Small intestine (tissue), 7 donors: ENCODE results near the gene SMIM38. TPM values are rescaled to one million over a fixed set of nuclear protein-coding genes. Genes with fewer than 3 reads are reported as not detected.
"Not testable (repeated sequence)": the region's sequence is repeated elsewhere in the genome, so short reads cannot be mapped to it uniquely, and the experiment has no call there.

Source experiments
- DNase-seq, 2 donors: peaks; one replicate each; pipeline versions ENCODE4 v3.0.0 to v3.0.0-alpha.2; 2013
- FAIRE-seq: peaks from 2 replicates; lab custom pipeline; 2012; peaks lifted over from hg19 to GRCh38; lab: Jason Lieb, UNC
- H3K27ac ChIP-seq, 3 donors: one replicate each; pipeline ENCODE4 v1.5.1; 2013; ENCODE audit warnings: low read length in 2 of 3, mild to moderate bottlenecking in 2 of 3, control low read depth in 1 of 3, inconsistent platforms in 1 of 3, low read depth in 1 of 3, moderate library complexity in 1 of 3
- H3K27me3 ChIP-seq, 3 donors: one replicate each; pipeline ENCODE4 v1.6.1; 2013; ENCODE audit warnings: low read length in 3 of 3, inconsistent platforms in 1 of 3; ENCODE audit not compliant: control insufficient read depth in 3 of 3, insufficient read depth in 3 of 3
- H3K36me3 ChIP-seq, 3 donors: one replicate each; pipeline ENCODE4 v1.6.1; 2013; ENCODE audit warnings: low read length in 3 of 3, inconsistent platforms in 1 of 3, low read depth in 1 of 3, mild to moderate bottlenecking in 1 of 3, moderate library complexity in 1 of 3; ENCODE audit not compliant: control insufficient read depth in 3 of 3, insufficient read depth in 2 of 3
- H3K4me1 ChIP-seq, 3 donors: one replicate each; pipeline ENCODE4 v1.6.1; 2013; ENCODE audit warnings: low read length in 2 of 3, inconsistent platforms in 1 of 3, low read depth in 1 of 3, mild to moderate bottlenecking in 1 of 3, moderate library complexity in 1 of 3; ENCODE audit not compliant: control insufficient read depth in 3 of 3, insufficient read depth in 2 of 3
- H3K4me3 ChIP-seq, 3 donors: one replicate each; pipeline ENCODE4 v1.5.1; 2013; ENCODE audit warnings: low read length in 3 of 3, control low read depth in 1 of 3, inconsistent platforms in 1 of 3, low read depth in 1 of 3, mild to moderate bottlenecking in 1 of 3, moderate library complexity in 1 of 3
- H3K9me3 ChIP-seq, 2 donors: one replicate each; pipeline ENCODE4 v1.6.1; 2013; ENCODE audit warnings: low read depth in 1 of 2, low read length in 1 of 2; ENCODE audit not compliant: control insufficient read depth in 2 of 2, insufficient read depth in 1 of 2
- WGBS, 3 donors: extraction: QIAGEN DNeasy Blood & Tissue Kit; methylation state at CpG; one replicate each; pipeline ENCODE4 v1.1.7; 2013; 5-methylcytosine and 5-hydroxymethylcytosine counted together
- polyA plus RNA-seq, 4 donors: library from polyadenylated mRNA; stranded (reverse) in 3 of 4; unstranded in 1 of 4; fragments of 200-250 nt in 3 of 4; fragments of 120-200 nt in 1 of 4; gene quantifications; one replicate each; pipeline versions ENCODE4 v1.2.1 to v1.2.3, GENCODE V29; 2013
- donor health status: healthy with polysubstance abuse.
- donor health status: control.
- donor health status: control.
- donor health status: Bipolar disorder and iron deficiency.
- donor health status: healthy.

Gene SMIM38
- polyA plus RNA-seq, 4 donors, result 0.09 to 0.24 TPM; not detected in 2

- peaks cover 0 to 15% of the 10 kb centered on the region in 2 donors for H3K9me3 ChIP-seq
- no peaks in the 10 kb centered on the region for H3K27me3 ChIP-seq
- WGBS, 3 donors, result 28 to 54% (median 36%) methylated on average over 15 of the region's 15 CpGs
- peaks cover 0 to 9% (median 0%) of the 10 kb centered on the region in 3 donors for H3K36me3 ChIP-seq
- H3K4me1 ChIP-seq, result peaks cover 0 to 5% (median 0%) of the 10 kb centered on the region in 3 donors
- no peak overlapping the region for H3K4me3 ChIP-seq
- no peak overlapping the region for H3K27ac ChIP-seq
- FAIRE-seq, result no peak
- DNase-seq, result peak; percentile 86 to 91
Observed at GRCh38 chr11:69131644-69132300, 24.0 kb upstream of the SMIM38 start.

- H3K36me3 ChIP-seq, result peaks cover 0 to 14% (median 0%) of the 10 kb centered on the region in 3 donors
- H3K27me3 ChIP-seq, result no peaks in the 10 kb centered on the region
- peaks cover 0 to 15% of the 10 kb centered on the region in 2 donors for H3K9me3 ChIP-seq
- H3K4me1 ChIP-seq, result peaks cover 0 to 5% (median 0%) of the 10 kb centered on the region in 3 donors
- H3K27ac ChIP-seq, result no peak overlapping the region
- FAIRE-seq, result no peak
- H3K4me3 ChIP-seq, result no peak overlapping the region
- DNase-seq, result no peak
- WGBS, 3 donors, result 85 to 92% (median 91%) methylated on average over 7 of the region's 7 CpGs
Observed at GRCh38 chr11:69132301-69132670, 23.4 kb upstream of the SMIM38 start.

GRCh38 chr11:69133251-69133650 is 22.5 kb upstream of the SMIM38 start:
- peaks cover 0 to 18% of the 10 kb centered on the region in 2 donors for H3K9me3 ChIP-seq
- WGBS, 3 donors, result 90 to 94% (median 93%) methylated on average over 4 of the region's 4 CpGs
- no peak overlapping the region for H3K4me3 ChIP-seq
- peaks cover 0 to 5% (median 0%) of the 10 kb centered on the region in 3 donors for H3K4me1 ChIP-seq
- H3K27me3 ChIP-seq, result no peaks in the 10 kb centered on the region
- H3K27ac ChIP-seq, result no peak overlapping the region
- peaks cover 0 to 20% (median 0%) of the 10 kb centered on the region in 3 donors for H3K36me3 ChIP-seq
- FAIRE-seq (no peak), DNase-seq (no peak)

- not testable (repeated sequence) for H3K4me3 ChIP-seq, H3K4me1 ChIP-seq, FAIRE-seq, H3K27me3 ChIP-seq, DNase-seq, H3K27ac ChIP-seq
- 57 to 83% (median 67%) methylated on average over 1 to 2 of the region's 2 CpGs for WGBS, 3 donors
- Histone ChIP-seq H3K9me3 (peaks cover 0 to 14% of the 10 kb centered on the region in 2 donors), H3K36me3 (peaks cover 0 to 22% (median 0%) of the 10 kb centered on the region in 3 donors)
Observed at GRCh38 chr11:69134182-69134581, 21.6 kb upstream of the SMIM38 start.

GRCh38 chr11:69134957-69135356 is 20.8 kb upstream of the SMIM38 start:
- 67 to 90% (median 80%) methylated on average over 8 of the region's 8 CpGs for WGBS, 3 donors

GRCh38 chr11:69135420-69136363 is 20.0 kb upstream of the SMIM38 start:
- FAIRE-seq (no peak), DNase-seq (no peak)
- Histone ChIP-seq H3K4me1 (peaks cover 0 to 5% (median 0%) of the 10 kb centered on the region in 3 donors), H3K9me3 (peaks cover 0 to 13% of the 10 kb centered on the region in 2 donors), H3K36me3 (peaks cover 0 to 22% (median 0%) of the 10 kb centered on the region in 3 donors), H3K27me3 (no peaks in the 10 kb centered on the region), H3K4me3 (no peak overlapping the region), H3K27ac (no peak overlapping the region)
- 84 to 86% (median 84%) methylated on average over 14 of the region's 14 CpGs for WGBS, 3 donors

More at GRCh38 chr11:69134957-69135356, 20.8 kb upstream of the SMIM38 start:
- H3K9me3 ChIP-seq, result peaks cover 0 to 13% of the 10 kb centered on the region in 2 donors
- no peak for FAIRE-seq
- DNase-seq, result peak in 1 of 2 donors; percentile 23
- no peaks in the 10 kb centered on the region for H3K27me3 ChIP-seq
- H3K4me1 ChIP-seq, result peaks cover 0 to 5% (median 0%) of the 10 kb centered on the region in 3 donors
- H3K36me3 ChIP-seq, result peaks cover 0 to 22% (median 0%) of the 10 kb centered on the region in 3 donors
- H3K27ac ChIP-seq, result no peak overlapping the region
- no peak overlapping the region for H3K4me3 ChIP-seq

GRCh38 chr11:69136471-69136870 is 19.3 kb upstream of the SMIM38 start:
- FAIRE-seq, result no peak
- Histone ChIP-seq H3K9me3 (peaks cover 0 to 13% of the 10 kb centered on the region in 2 donors), H3K4me1 (peaks cover 0 to 5% (median 0%) of the 10 kb centered on the region in 3 donors), H3K27ac (no peak overlapping the region), H3K4me3 (no peak overlapping the region), H3K27me3 (no peaks in the 10 kb centered on the region), H3K36me3 (peaks cover 0 to 22% (median 0%) of the 10 kb centered on the region in 3 donors)
- 89 to 97% (median 94%) methylated on average over 9 of the region's 9 CpGs for WGBS, 3 donors
- no peak for DNase-seq
